CD4-positive, alpha-beta T cell treated with Interleukin-6 at 100 ng/mL for 8 hours (primary cell): ENCODE data around the gene STARD5.
A peak's percentile ranks its signal among the peaks of the same experiment; 100 is the strongest.

Source experiments
- DNase-seq: peaks from one replicate; pipeline ENCODE4 v3.0.0-alpha.2; 2020; ENCODE audit warnings: mixed read lengths, low spot score

STARD5 gene

DNA sequence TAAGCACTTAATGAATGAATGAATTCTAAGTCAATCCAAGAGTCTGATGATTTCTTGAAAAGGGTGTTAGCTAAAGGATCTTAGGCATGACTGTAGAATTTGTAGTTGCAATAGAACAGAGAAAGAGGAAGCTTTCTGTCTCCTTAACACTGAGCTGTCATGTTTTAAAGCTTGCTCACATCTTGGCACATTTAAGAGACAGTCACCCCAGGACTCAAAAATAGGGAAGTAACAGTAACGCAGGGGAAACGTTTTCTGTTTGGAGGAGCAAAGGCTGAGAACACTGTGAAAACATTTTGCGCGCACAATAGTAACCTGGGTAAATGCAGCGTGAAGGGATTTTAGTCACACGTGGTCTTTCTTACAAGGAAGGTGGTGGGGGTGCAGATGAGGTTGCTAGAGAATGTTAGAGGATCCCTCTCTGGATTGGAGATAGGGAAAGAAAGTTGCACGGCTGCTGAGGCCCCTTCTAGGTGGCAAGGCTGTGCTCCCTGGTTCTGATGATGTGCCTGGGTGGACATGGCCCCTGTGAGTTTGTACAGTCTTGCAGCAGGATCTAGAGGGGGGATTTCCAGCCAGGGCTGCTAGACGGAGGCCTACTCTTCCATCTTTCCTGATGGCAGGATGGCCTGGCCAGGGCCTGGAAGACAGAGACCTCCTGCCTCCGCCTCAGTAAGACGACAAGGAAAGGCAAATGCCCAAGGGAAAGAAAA, 12.0 kb downstream of the STARD5 start:
- DNase-seq: no peak

DNA sequence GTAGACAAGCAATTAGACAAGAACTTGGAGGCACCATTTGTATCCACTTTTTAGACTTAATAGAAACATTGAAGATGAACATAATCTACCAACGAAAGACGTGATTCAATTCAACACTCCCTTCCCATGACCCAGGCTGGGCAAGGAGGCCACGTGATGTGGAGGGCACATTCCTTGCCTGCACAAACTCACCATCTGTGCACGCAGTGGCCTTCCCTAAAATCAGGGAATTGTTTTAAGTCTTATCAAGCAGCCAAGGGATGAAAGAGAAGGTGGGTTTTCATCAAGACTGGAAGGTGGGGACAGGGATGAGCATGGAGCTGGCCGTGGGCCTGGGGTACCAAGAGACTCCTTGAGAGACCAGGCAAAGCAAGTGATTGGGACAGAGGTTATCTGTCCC, 13.5 kb downstream of the STARD5 start:
- no peak for DNase-seq

DNA sequence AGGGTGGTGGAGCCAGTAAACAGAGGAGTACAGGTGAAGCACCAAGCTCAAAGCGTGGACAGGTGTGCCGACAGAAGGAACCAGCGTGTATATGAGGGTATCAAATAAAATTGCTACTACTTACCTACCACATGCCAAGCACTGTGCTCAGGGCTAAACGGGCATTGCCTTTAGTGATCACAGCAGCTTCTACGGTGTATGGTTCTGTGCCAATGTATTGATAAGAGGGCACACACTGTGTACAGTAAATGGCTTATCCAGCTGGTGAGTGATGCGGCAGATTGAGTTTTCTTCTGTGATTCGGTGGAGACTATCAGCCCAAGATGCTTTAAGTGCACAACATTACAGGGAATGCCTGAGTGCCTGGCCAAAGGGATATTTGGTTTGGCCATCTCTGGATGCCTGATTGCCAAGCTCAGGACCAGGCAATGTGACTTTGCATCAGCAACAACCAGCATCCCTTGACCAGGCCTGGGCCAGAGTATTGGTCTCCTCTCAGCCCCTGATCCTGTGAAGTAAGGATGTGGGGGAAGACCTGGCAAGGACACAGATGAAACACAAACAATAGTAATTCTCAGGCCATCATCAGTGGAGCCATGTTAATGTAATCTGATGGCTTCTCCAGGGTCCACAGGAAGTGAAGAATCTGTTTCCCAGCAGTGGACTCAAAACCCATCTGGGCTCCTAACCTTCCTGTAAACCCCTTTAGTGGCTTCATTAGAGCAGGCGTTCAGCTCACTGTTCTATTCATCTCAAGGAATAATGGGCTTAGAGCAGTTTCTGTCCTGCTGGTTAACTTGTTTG, 14.1 kb downstream of the STARD5 start:
- DNase-seq: no peak

DNA sequence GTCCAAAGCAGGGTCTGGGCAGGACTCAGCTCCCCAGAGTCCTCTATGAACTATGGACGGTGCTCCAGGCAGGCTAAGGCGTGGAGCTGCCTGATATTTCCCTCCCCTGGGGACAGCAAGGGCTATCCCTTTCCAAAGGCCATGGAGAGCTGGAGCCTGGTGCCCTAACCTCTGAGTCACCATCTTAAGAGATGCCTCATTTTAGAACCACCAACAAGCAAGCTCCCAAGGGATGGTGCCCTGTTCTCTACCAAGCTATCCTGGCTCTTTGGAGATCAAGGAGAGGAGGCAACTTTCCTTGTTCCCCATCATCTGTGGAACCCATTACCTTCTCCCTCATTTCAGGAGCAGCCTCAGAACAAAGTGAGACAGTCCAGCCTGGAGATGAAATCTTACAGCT, 15.7 kb downstream of the STARD5 start:
- no peak for DNase-seq

DNA sequence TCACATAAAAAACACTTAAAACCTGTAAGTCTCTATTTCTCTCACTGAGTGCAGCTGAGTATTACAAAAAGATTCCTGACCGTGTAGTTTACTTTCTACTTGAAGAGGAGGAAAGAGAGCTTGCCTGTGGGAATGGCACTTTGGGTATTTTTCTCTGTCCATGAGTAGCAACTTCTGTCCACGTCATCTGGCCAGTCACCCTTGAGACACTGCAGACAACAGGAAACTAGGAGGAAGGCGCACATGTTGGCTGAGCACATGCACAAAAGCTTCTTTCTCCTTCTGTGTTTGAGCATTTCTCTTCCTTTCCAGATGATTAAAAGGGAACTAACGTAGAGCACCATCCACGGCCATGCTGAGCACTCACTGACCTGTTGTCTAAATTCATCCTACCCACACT, 19.7 kb downstream of the STARD5 start:
- DNase-seq: no peak

DNA sequence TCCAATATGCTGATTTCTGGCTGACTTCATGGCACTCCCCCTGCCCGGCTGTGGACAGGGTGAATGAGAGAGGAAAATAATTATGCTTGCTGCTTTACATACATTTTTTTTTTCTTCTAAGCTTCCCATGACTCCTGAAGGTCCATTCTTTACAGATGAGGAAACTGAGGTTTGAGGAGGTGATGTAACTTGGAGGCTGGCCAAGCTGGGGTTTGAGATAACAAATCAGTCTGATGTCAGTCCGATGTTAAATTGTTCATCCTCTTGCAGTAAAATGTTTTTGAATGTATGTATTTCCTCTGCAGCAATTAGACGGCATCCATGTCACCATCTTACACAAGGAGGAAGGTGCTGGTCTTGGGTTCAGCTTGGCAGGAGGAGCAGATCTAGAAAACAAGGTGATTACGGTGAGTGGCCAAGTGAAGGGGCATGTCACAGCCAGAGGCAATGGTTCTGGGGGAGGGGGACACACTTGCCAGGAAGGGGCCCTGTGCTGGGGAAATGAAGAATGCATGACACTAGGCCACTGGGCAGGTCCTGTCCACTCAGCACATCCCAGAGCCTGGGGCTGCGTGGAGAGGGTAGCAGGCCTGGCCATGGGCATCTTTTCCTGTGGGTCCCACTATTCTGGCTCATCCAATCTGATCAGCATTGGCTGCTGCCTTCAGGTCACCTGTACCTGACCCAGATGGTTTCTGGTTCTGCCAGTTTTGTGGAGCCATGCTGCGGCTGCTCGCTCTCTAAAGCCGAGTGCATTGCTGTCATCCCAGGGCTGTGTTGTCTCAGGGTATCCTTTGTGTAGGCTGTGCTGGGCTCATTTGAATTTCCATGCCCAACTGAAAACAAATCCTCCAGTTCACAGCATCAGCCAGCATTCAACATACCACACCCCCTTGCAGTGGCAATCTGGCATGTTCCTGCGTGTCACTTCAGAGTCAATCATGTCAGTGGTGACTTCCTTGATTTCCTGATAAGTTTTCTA, 20.4 kb downstream of the STARD5 start:
- DNase-seq: peak; percentile 46

DNA sequence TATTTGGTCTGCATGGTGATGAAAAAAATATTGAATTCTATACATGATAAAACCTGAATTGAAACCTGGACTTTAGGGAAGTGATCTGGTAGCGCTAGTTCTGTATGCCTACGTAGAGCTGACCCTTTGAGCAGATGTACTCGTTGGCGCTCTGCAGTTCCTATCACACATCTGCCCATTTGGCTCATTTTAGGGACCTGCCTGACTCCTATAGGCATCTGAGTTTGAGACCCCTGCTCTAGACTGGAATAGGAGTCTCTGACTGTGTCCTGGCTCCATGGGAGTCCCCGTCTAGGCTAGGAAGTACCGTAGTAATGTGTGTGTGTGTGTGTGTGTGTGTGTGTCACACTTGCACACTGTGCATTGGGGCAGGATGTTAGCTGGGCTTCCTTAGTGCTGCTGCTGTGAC, 21.2 kb downstream of the STARD5 start:
- peak; percentile 45 for DNase-seq

DNA sequence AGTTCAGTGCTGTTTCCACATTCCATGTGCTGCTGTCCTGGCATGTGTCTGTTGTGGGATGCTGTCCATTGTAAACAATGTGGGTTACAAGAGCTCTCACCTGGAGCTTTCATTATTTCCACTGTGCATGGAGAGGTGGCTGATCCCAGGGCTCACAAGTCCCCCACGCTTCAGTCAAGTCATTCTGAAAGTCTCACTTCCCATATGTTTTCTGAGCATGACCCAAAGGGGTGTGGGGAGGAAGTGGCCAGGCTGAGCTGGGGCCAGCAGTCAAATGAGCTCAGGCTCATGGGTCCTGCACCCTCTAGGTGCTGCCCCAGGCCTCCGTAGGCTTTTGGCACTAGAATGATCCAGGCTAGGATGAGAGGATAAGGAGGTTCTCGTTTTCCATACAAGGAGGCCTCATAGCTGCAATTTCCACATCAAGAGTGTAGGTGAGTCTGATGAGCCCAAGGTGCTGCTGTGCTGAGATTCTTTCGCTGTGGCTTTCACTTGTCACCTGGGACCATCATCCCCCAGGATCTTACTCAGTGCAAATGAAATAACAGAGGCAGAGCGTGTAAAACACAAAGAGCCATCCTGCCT, 22.0 kb downstream of the STARD5 start:
- no peak for DNase-seq

DNA sequence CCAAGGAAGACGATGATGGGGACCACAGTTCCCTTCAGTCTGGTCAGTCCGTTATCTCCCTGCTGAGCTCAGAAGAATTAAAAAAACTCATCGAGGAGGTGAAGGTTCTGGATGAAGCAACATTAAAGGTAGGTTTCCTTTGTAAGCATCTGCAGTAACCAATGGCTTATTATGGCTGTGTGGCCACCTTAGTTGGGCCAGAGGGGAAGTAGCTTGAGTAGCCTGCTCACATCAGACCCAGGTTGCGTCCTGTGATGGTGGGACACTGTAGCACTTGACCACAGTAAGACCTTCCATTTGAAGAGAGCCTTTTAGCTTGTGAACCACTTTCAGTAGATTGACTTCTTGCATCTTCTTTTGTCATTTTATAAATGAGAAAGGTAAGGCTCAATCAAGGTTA, 22.6 kb downstream of the STARD5 start:
- no peak for DNase-seq

DNA sequence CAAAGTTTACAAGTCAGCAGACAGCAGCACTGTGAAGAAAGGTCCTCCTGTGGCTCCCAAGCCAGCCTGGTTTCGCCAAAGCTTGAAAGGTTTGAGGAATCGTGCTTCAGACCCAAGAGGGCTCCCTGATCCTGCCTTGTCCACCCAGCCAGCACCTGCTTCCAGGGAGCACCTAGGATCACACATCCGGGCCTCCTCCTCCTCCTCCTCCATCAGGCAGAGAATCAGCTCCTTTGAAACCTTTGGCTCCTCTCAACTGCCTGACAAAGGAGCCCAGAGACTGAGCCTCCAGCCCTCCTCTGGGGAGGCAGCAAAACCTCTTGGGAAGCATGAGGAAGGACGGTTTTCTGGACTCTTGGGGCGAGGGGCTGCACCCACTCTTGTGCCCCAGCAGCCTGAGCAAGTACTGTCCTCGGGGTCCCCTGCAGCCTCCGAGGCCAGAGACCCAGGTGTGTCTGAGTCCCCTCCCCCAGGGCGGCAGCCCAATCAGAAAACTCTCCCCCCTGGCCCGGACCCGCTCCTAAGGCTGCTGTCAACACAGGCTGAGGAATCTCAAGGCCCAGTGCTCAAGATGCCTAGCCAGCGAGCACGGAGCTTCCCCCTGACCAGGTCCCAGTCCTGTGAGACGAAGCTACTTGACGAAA, 24.2 kb downstream of the STARD5 start:
- no peak for DNase-seq

DNA sequence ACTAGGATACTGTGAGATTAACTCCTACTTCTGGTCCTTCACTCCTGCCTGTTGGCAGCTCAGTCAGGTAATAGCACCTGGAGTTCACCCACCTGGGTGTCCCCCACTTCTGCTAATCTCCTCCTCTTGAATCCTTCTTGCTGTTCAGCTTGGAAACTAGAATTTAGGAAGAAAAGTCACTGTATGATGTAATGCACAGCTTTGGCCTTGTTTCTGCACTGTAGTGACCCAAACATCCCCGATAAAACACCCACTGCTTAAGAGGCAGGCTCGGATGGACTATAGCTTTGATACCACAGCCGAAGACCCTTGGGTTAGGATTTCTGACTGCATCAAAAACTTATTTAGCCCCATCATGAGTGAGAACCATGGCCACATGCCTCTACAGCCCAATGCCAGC, 24.8 kb downstream of the STARD5 start:
- DNase-seq: no peak

DNA sequence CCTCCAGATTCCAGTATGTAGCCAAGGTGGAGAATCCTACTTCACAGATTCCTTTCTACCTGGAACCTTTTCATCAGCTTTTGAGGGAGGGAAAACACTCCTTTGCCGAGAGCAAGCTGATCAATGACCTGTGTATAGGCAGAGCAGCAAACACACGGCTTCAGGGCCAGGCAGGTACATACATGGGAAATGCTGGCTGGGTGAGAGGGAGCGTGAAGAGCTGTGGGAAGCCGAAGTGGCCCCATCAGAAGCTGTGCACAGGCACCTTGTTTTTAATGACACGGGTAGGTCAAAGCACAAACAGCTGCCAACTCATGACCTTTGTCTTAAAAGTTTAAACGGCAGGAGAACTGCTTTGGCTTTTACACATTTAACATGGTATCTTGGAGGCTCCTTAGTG, 25.3 kb downstream of the STARD5 start:
- DNase-seq: no peak

DNA sequence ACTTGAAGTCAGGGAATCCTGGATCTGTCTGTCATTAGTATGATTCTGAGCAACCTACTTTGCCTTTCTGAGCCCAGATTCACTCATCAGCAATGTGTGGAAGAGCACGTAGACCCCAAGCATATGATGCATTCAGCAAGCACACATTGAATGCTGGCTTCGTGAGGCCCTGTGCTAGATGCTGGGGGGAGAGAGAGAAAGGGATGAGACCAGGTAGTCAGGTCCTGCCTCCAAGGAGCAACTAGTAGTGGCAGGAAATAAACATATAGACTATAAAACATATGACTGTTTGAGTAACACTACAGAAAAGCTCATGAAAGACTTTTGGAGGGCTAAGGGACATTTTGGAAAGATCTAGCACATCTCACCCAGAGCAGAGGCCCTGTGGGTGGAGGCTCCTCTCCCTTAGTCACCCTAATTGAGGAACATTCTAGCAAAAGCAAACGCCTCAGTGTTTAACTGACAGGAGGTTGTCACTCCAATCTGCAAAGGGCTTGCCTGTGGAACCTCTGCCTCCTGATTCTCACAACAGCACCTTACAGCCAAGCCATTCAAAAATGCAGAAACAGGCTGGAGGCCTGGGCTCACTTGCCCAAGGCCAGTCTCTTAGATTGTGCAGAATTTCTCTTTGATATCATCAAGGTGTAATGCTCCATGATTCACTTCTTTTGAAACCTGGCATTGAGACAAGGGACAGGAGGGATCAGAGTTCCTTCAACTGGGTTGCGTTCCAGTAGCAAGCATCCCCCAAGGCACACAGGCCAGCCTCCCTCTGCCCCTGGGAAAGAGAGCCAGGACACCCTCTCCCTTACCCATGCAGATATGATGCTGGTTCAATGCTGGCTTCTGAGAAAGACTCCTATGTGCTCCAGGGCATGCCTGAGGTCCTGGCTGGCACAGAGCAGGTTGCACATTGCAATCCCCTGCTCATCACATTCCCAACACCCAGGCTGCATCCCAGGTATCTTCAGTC, 26.1 kb downstream of the STARD5 start:
- peak; percentile 42 for DNase-seq

DNA sequence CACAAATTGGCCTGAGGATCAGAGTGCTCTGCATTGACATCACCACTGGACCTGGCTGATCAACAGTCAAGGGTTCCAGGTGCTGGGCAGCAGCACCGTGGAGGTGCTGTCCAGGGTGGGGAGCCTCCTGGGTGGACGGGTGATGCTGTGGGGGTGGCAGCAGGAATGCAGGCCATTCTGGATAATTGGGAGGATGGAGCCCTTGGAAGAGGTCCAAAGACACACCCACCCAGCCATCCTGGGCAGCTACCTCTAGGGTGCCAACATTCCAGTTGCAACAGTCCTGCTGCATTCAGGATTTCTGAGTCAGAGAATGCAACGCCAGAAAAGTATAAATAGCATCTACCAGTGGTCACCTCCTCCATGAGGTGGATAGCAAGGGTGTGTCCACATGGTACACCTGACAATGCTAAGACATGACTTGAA, 26.8 kb downstream of the STARD5 start:
- DNase-seq: no peak

DNA sequence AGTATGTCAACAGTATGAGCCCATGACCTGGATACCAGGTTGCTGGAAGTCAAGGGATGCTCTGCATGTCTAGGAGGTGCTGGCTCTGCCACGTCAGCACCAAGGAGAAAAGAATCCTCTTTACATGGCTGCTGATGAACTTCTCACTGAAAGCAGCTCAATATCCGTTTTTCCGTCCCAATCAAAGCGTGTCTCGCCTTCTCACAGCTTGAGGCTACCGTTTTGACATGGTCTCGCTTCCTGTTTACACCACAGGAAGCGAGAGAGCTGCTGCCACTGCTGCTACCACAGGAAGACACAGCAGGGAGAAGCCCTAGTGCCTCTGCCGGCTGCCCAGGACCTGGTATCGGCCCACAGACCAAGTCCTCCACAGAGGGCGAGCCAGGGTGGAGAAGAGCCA, 27.3 kb downstream of the STARD5 start:
- peak; percentile 87 for DNase-seq

DNA sequence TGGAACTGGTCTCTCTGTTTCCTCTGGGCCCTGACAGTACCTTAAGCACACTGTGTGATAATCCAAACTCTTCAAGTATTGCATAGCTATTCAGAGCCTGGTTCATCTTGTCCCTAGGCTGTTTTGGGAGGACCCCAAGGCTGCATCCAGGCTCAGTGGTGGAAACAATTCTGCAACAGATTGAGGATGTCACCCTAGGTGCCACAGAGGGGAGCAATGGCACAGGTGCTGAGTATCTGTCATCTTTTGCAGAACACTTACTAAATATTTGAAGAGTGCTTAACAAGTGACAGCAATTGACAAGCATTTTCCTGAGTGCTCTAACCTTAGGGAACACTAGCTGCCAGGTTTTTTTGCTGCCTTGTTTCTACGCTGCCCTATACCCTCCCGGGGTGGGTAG, 27.8 kb downstream of the STARD5 start:
- DNase-seq: no peak

DNA sequence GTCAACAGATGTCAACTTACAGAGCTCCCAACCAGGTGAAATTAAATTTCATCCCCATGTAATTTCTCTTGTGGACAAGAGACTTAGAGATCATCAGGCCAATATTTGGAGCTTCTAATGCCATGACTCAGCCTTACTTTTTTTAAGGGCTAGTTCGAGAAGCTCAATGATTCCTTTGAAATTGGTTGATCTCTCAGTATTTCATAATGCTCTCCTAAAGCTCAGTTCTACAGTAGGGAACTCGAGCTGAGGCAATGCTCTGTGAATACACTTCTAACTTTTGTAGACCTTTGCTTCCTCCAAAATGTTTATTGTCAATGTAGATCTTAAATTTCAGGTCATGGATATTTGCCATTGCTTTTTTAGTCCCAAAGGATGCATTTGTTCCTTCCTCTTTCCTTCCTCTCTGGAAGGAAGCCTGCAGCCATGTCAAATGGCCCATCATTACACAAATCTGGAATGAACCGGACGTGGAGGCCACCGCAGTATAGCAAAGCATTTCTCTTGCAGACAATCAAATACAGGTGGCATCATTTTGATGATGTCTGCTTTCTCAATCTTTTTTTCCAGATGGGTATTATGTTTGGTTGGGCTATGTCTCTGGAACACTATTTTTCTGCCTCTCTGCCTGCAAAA, 28.3 kb downstream of the STARD5 start:
- DNase-seq: no peak

DNA sequence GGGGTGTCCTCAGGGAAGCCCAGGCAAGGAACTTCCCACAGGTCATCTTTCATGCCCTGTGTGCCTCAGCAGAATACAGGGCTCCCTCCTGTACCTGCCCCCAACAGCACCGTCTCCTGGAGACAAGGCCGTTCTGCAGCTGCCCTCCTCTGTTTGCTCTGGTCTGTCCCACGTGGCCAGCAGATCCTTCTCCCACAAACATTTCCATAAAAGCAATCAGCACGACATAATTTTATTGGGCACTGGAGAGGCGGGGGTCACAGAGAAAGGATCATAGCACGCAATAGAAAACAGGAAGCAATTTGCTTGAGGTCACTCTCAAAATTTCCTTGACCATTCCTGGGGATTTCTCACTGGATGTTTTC, 29.4 kb downstream of the STARD5 start:
- DNase-seq: no peak

DNA sequence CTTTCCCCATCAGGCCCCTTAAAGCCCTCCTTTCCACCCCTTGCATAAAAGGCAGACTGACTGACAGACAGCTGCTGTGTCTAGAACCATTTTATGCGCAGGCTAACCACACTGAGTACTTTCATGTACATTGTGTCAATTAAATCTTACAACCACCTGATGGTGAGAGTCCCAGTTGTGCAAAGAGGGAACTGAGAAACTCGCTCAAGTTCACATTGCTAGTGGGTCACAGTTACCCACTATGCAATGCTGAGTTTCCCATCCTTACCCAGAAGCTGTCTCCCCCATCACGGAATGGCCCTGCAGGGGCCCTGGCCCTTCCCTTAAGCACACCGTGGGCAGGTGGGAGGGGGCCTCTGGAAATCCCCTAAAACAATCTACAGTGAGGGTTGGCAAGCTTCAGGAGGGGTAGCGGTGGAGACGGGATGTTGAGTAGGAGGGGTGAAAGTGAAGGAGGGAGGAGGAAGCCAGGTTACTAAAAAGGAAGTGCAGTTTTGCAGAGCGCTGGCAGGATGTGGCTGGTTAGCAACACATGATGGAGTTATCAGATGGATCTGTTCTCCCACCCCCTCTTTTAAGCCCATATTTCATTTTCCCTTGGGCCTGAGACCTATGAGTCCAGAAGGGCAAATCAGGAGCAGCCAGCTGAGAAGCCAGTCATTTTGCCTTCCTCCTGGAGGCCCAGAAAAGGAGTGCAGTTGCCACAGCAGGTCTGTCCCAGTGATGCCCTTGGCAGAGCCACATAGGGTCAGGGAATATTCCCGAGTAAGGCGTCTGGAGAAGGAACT, 30.0 kb downstream of the STARD5 start:
- peak; percentile 88 for DNase-seq
